VCaP (cell line): Measurements from ENCODE around the gene PRKAB2.
"Not testable (repeated sequence)": the region's sequence is repeated elsewhere in the genome, so short reads cannot be mapped to it uniquely, and the experiment has no call there.

Source experiments
- H3K27ac ChIP-seq: fragments of 450-650 bp; 2 replicates; pipeline ENCODE4 v1.5.1; 2017
- TF ChIP-seq, protein P1 (sequence below): fragments of 450-650 bp; conservative IDR thresholded peaks from 2 replicates; pipeline ENCODE4 v1.5.1; 2017; ENCODE audit warnings: mild to moderate bottlenecking, moderate library complexity

Gene PRKAB2

GRCh38 chr1:147111381-147112130 is 60.7 kb downstream of the PRKAB2 start:
- TF ChIP-seq, protein P1, sequence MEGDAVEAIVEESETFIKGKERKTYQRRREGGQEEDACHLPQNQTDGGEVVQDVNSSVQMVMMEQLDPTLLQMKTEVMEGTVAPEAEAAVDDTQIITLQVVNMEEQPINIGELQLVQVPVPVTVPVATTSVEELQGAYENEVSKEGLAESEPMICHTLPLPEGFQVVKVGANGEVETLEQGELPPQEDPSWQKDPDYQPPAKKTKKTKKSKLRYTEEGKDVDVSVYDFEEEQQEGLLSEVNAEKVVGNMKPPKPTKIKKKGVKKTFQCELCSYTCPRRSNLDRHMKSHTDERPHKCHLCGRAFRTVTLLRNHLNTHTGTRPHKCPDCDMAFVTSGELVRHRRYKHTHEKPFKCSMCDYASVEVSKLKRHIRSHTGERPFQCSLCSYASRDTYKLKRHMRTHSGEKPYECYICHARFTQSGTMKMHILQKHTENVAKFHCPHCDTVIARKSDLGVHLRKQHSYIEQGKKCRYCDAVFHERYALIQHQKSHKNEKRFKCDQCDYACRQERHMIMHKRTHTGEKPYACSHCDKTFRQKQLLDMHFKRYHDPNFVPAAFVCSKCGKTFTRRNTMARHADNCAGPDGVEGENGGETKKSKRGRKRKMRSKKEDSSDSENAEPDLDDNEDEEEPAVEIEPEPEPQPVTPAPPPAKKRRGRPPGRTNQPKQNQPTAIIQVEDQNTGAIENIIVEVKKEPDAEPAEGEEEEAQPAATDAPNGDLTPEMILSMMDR, result no peak
- no peak overlapping the region for H3K27ac ChIP-seq

DNA sequence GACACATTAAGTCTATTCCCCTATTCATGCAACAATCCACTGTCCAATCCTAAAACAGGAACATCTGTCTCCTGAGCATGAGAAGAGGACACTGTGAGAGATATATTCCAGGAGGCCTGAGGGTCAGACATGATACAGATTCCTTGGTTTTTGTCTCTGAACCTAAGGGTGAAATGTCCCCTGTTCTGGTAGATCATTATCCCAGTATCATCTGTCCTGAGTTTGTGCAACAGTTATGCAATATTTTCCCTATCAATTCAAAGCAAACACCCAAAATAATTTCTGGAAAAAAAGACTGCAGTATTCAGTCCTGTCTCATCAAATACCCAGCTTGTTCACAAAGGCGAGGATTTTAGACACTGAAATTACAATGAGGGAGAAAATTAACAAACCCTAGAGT is 61.4 kb downstream of the PRKAB2 start:
- TF ChIP-seq, protein P1, result no peak
- H3K27ac ChIP-seq, result no peak overlapping the region

GRCh38 chr1:147110434-147110833 is 61.8 kb downstream of the PRKAB2 start:
- H3K27ac ChIP-seq, result peak overlapping the region; percentile 47; the same call in 1 of the 2 replicates

DNA sequence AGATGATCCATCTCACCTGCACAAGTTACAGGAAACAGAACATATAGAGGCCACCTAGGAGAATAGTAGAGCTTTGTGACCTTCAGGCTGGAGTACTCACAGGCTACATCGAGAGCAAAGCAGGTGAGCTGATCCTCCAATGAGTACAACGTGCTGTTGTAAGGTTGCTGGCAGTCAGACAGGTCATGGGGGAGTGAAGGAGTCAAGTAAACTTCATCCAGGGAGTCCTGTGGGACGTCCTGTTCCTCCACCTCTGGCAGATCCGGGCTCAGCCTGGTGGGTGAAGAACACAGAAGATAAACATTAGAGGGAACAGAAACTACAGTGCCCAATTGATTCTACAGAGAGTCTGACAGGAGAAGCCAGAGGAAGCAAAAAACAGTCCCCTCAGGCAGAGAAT is 62.5 kb downstream of the PRKAB2 start:
- TF ChIP-seq, protein P1, result no peak
- H3K27ac ChIP-seq, result peak overlapping the region; percentile 47; the same call in 1 of the 2 replicates

More at GRCh38 chr1:147110434-147110833, 61.8 kb downstream of the PRKAB2 start:
- TF ChIP-seq, protein P1, result no peak

GRCh38 chr1:147109041-147109440 is 63.2 kb downstream of the PRKAB2 start:
- peak overlapping the region; percentile 47; the same call in 1 of the 2 replicates for H3K27ac ChIP-seq
- TF ChIP-seq, protein P1, result no peak

DNA sequence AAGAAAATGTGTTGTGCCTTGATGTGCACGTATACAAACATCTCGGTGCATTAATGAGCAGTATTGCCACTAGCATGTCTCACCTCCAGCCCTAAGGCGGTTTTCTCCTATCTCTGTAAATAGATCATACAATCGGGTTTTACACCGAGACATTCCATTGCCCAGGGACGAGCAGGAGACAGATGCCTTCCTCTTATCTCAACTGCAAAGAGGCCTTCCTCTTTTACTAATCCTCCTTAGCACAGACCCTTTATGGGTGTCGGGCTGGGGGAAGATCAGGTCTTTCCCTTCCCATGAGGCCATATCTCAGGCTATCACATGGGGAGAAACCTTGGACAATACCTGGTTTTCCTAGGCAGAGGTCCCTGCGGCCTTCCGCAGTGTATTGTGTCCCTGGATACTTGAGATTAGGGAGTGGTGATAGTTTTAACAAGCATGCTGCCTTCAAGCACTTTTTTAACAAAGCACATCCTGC is 65.8 kb downstream of the PRKAB2 start:
- not testable (repeated sequence) for H3K27ac ChIP-seq

DNA sequence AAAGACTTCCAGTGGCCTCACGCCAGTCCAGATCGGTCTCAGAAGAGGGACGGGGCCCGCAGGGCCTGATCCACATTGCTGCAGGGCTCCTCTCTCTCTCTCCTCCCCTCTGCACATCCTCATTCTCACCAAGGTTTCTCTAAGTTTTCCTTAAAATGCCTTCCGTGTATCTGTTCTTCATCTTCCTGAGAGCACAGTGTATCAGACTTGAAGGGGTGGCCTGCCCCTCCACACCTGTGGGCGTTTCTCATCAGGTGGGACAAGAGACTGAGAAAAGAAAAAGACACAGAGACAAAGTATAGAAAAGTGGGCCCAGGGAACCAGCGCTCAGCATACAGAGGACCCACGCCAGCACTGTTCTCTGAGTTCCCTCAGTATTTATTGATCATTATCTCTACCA is 66.4 kb downstream of the PRKAB2 start:
- H3K27ac ChIP-seq, result no peak overlapping the region
- TF ChIP-seq, protein P1, result no peak
